BE2C (cell line): Measurements from ENCODE around the gene MOCS3.

ENCODE experiments used
- DNase-seq: peaks from one replicate; pipeline ENCODE4 v3.0.0-alpha.2; 2020
- H3K27me3 ChIP-seq: fragments of 250-450 bp; sonication (Bioruptor Pico); 2 replicates; pipeline ENCODE4 v1.5.1; 2020; ENCODE audit warnings: mild to moderate bottlenecking
- H3K36me3 ChIP-seq: fragments of 250-450 bp; sonication (Bioruptor Pico); 2 replicates; pipeline ENCODE4 v1.5.1; 2020; ENCODE audit warnings: mild to moderate bottlenecking
- H3K4me1 ChIP-seq: fragments of 250-450 bp; sonication (Bioruptor Pico); 2 replicates; pipeline ENCODE4 v1.5.1; 2020
- H3K4me3 ChIP-seq: 2 replicates; pipeline ENCODE4 v1.5.1; 2011; ENCODE audit warnings: low read depth, low read length
- H3K9me3 ChIP-seq: fragments of 250-450 bp; sonication (Bioruptor Pico); 2 replicates; pipeline ENCODE4 v1.5.1; 2020
- TF ChIP-seq, protein P1 (sequence below): IDR thresholded peaks from 2 replicates; pipeline ENCODE4 v1.5.1; 2012; ENCODE audit warnings: mild to moderate bottlenecking, low read depth, low read length

Gene MOCS3

DNA sequence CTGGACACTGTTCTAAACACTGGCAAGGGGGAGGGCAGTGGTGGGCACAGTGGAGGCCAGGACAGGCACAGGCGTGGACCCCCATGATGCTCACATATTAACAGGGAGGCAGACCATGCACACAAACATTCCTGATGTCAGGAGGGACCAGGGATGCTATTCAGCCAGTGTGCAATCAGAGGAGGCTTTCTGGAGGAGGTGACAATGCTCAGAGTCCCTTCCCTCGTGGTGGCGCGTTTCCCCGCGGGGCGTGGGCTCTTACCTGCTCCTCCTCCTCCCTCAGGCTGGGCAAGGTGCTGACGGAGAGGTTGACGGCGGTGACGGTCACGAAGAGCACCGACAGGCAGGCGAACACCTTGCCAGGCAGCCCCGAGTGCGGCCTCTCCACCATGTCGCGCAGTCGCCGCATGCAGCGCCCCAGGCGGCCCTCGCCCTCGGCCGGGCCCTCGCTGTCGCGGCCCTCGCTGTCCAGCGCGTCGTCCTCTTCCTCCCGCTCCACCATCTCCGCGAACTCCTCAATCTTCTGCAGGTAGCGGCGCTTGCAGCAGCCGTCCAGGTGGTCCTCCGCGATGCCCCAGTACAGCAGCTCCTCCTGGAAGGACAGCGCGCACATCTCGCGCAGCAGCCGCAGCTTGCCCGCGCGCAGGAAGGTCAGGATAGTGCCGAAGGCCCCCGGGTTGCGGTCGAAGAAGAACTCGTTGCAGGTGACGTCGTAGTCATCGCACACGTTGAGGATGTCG is 50.9 kb downstream of the MOCS3 start:
- DNase-seq, result no peak
- TF ChIP-seq, protein P1, sequence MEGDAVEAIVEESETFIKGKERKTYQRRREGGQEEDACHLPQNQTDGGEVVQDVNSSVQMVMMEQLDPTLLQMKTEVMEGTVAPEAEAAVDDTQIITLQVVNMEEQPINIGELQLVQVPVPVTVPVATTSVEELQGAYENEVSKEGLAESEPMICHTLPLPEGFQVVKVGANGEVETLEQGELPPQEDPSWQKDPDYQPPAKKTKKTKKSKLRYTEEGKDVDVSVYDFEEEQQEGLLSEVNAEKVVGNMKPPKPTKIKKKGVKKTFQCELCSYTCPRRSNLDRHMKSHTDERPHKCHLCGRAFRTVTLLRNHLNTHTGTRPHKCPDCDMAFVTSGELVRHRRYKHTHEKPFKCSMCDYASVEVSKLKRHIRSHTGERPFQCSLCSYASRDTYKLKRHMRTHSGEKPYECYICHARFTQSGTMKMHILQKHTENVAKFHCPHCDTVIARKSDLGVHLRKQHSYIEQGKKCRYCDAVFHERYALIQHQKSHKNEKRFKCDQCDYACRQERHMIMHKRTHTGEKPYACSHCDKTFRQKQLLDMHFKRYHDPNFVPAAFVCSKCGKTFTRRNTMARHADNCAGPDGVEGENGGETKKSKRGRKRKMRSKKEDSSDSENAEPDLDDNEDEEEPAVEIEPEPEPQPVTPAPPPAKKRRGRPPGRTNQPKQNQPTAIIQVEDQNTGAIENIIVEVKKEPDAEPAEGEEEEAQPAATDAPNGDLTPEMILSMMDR, result no peak
- Histone ChIP-seq H3K9me3 (no peaks in the 10 kb centered on the region), H3K27me3 (no peaks in the 10 kb centered on the region), H3K4me3 (no peak overlapping the region), H3K36me3 (no peaks in the 10 kb centered on the region), H3K4me1 (no peaks in the 10 kb centered on the region)

DNA sequence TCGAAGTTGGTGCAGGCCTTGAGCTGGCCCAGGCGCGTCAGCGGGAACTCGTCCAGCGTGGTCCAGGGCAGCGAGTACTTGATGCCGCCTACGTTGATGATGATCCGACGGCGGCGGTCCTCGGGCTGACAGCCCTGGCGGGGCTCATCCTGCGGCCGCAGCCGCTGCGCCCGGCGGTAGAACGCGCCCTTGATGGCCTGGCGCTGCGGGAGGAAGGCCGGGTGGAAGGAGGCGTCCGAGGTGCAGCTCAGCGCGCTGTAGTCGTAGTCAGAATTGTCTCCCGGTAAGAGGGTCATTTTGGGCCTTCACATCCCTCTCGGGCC is 51.4 kb downstream of the MOCS3 start:
- Histone ChIP-seq H3K4me3 (no peak overlapping the region), H3K4me1 (no peaks in the 10 kb centered on the region), H3K27me3 (no peaks in the 10 kb centered on the region), H3K36me3 (no peaks in the 10 kb centered on the region), H3K9me3 (no peaks in the 10 kb centered on the region)
- no peak for DNase-seq
- TF ChIP-seq, protein P1, result no peak

GRCh38 chr20:51010932-51011331 is 52.3 kb downstream of the MOCS3 start:
- H3K4me1 ChIP-seq, result no peaks in the 10 kb centered on the region
- DNase-seq, result no peak
- H3K36me3 ChIP-seq, result no peaks in the 10 kb centered on the region
- H3K4me3 ChIP-seq, result no peak overlapping the region
- H3K9me3 ChIP-seq, result no peaks in the 10 kb centered on the region
- TF ChIP-seq, protein P1, result no peak
- no peaks in the 10 kb centered on the region for H3K27me3 ChIP-seq

GRCh38 chr20:51011479-51011878 is 52.9 kb downstream of the MOCS3 start:
- H3K36me3 ChIP-seq, result no peaks in the 10 kb centered on the region

DNA sequence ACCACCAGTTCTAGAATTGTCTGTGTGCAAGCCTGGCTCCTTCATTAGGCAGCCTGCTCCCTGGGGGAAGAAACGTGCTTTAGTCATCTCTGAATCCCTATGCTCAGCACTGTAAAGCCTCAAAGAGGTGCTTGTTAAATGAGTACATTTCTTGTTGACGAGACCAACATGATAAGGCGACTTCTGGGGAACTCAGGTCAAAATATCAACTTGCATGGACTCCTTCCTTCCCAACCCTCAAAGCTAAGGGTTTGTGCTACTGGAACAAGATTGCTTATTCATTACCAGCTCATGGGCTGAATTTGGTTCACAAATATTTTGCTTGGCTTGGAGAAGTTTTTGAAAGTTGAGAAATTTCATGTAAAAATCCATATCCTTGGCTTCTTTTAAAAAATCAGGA is 53.7 kb downstream of the MOCS3 start:
- no peaks in the 10 kb centered on the region for H3K36me3 ChIP-seq

More at GRCh38 chr20:51011479-51011878, 52.9 kb downstream of the MOCS3 start:
- no peaks in the 10 kb centered on the region for H3K4me1 ChIP-seq
- DNase-seq, result no peak
- TF ChIP-seq, protein P1, result no peak
- no peak overlapping the region for H3K4me3 ChIP-seq
- no peaks in the 10 kb centered on the region for H3K27me3 ChIP-seq
- no peaks in the 10 kb centered on the region for H3K9me3 ChIP-seq

More for the DNA sequence above, 53.7 kb downstream of the MOCS3 start:
- Histone ChIP-seq H3K4me1 (no peaks in the 10 kb centered on the region), H3K9me3 (no peaks in the 10 kb centered on the region), H3K27me3 (no peaks in the 10 kb centered on the region), H3K4me3 (no peak overlapping the region)
- TF ChIP-seq, protein P1, result no peak
- no peak for DNase-seq
